GM20000 (cell line): Measurements from ENCODE around the gene PPP1R9A.

Experiments
- DNase-seq: peaks from one replicate; pipeline ENCODE4 v3.0.0; 2012; ENCODE audit warnings: low spot score
- TF ChIP-seq, protein P1 (sequence below): IDR thresholded peaks from 2 replicates; pipeline ENCODE4 v1.5.1; 2012; ENCODE audit warnings: mild to moderate bottlenecking, control low read depth; ENCODE audit errors: extremely low read depth, missing control alignments

Gene PPP1R9A

GRCh38 chr7:95089414-95090315 lies 182.3 kb downstream of the PPP1R9A start:
- no peak for DNase-seq
- TF ChIP-seq, protein P1, sequence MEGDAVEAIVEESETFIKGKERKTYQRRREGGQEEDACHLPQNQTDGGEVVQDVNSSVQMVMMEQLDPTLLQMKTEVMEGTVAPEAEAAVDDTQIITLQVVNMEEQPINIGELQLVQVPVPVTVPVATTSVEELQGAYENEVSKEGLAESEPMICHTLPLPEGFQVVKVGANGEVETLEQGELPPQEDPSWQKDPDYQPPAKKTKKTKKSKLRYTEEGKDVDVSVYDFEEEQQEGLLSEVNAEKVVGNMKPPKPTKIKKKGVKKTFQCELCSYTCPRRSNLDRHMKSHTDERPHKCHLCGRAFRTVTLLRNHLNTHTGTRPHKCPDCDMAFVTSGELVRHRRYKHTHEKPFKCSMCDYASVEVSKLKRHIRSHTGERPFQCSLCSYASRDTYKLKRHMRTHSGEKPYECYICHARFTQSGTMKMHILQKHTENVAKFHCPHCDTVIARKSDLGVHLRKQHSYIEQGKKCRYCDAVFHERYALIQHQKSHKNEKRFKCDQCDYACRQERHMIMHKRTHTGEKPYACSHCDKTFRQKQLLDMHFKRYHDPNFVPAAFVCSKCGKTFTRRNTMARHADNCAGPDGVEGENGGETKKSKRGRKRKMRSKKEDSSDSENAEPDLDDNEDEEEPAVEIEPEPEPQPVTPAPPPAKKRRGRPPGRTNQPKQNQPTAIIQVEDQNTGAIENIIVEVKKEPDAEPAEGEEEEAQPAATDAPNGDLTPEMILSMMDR = no peak

DNA sequence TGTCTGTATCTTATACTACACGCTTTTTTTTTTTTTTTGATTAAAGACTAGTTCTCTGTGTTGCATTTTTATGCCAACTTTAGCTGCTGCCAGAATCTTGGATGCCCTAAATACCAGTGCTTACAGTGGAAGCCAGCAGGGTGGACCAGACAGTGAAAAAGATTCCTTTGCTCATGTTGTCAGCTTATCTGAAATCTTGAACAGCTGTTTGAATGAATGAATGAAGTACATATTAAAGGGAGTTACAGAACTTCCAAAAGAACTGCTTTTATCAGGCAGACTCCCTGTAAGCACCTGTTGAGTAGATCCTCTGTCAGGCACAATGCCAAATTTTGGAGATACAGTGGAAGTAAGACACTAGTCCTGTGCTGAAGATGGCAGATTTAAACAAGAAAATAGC lies 184.9 kb downstream of the PPP1R9A start:
- TF ChIP-seq, protein P1 = no peak
- DNase-seq = no peak

DNA sequence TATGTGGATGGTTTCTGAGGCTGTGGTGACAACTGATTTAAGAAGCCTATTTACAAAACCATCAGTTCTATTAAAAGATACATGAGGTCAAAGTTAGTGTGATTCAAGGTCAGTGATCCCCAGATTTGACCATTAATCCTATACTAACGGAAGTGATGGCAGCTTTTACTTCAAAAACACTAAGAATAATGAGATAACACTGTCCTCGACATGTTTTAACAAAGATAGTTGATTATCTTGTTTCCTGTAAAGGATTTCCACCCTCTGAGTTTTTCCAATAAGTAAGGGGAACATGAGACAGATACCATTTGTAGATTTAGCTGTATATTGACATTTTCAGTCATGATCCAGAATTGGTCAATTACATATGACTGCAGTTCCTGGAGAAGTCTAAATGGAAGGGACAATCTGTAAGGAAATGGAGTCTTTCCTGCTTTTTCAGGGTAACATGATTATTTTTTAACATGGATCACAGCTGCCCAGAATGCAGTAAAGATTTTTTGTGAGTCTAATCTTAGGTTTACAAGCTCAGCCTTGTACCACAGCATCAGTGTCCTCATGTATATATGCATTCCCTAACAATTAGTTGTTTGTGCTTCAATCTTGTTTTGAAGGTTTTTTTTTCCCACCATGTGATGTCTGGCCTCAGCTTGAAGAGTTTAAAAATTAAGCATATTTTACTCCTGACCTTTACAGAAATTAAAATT lies 188.0 kb downstream of the PPP1R9A start:
- TF ChIP-seq, protein P1 = no peak
- no peak for DNase-seq

- DNase-seq = no peak
- TF ChIP-seq, protein P1 = no peak
These were observed 188.7 kb downstream of the PPP1R9A start for GRCh38 chr7:95095966-95096540.

DNA sequence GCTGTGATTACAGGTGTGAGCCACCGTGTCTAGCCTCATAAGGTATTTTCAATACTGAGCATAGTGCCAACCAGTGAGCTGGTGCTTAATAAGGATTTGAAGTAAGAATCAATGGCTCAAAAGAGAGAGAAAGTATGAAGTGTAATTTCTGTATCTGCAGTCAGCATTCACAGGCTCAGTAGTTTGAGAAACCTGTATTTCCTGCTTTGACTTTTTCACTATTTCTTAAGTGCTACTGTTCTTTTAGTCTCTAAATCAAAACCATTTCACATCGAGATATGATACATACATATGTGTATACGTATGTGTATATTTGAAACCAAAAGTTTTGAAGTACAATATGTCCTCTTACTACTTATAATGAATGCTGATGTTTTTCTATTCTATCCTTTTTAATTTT lies 189.9 kb downstream of the PPP1R9A start:
- no peak for DNase-seq
- TF ChIP-seq, protein P1 = no peak

GRCh38 chr7:95097851-95098250 lies 190.5 kb downstream of the PPP1R9A start:
- TF ChIP-seq, protein P1 = no peak
- no peak for DNase-seq

DNA sequence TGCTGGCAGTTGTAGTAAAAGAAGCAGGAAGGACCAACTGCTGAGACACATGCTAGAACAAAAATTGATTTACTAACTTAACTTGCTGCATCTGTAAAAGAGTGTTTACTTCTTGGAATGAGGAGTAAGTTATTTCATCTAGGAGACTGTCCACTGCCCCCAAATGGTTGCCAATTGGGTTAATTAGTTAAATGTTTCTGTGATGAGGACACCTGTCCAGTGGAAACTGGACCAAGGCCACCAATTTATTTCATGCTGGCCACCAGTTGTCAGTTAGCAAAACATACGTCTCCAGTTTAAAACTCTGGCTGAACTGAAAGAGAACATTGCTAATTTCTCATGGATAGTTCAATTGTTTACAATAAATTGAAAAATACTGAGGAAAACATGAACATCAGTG lies 191.7 kb downstream of the PPP1R9A start:
- no peak for DNase-seq
- TF ChIP-seq, protein P1 = no peak
